OCI-M1 (cell line): ENCODE results near the gene SMYD3.
"Not testable (repeated sequence)": the region's sequence is repeated elsewhere in the genome, so short reads cannot be mapped to it uniquely, and the experiment has no call there.

Experiments used
- DNase-seq: peaks from one replicate; lab custom pipeline; 2025; lab: John Stamatoyannopoulos, UW

SMYD3 gene

GRCh38 chr1:245715970-245716369 is 791.1 kb downstream of the SMYD3 start:
- no peak for DNase-seq

GRCh38 chr1:245715291-245715701 is 791.8 kb downstream of the SMYD3 start:
- DNase-seq: no peak

DNA sequence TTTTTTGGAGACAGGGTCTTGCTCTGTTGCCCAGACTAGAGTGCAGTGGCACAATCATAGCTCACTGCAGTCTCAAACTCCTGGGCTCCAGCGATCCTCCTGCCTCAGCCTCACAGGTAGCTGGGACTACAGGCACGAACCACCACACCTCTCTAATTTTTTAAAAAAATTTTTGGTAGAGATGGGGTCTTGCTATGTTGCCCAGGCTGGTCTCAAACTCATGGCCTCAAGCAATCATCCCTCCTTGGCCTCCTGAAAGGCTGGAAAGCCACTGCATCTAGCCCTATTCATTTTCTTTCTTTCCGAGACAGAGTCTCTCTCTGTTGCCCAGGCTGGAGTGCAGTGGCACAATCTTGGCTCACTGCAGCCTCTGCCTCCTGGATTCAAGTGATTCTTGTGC is 793.1 kb downstream of the SMYD3 start:
- DNase-seq: not testable (repeated sequence)

GRCh38 chr1:245710961-245711903 is 795.8 kb downstream of the SMYD3 start:
- DNase-seq: no peak

DNA sequence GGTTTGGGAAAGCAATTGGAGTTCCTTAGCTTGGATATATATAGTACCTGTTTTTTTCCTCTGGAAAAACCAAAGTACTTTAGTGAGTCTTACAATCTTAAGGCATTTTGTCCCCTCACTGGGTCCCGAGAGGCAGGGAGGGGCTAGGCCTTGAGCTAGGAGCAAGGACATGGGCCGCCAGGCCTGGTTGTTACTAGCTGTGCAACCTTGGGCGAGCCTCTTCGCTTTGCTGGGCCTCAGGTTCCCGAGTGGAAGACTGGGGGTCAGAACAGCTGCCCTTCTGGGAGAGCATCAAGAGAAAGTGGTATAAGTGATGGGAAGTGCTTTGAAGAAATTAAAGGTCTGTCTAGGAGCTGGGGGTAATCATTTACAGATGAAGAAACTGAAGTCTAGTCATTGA is 799.1 kb downstream of the SMYD3 start:
- no peak for DNase-seq

DNA sequence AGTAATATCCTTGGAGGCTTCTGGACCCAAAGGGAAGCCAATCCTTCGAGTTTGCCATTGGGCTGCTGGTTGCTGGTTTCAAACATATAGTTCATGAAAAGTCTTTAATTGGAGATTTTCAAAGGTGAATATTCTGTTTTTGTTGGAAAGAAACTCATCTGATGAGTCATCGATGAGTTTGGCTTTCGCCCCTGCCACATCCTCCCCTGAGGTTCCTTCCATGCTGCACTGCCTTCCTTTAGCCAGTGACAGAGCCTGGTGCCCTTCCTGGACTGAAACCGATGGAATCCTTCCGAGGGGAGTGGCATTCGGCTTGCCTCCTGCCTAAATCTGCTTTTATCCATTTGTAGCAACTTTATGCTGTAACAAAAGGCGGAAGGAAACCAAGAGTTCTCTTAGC is 802.3 kb downstream of the SMYD3 start:
- DNase-seq: no peak

- DNase-seq: no peak
Observed at GRCh38 chr1:245704341-245704740, 802.7 kb downstream of the SMYD3 start.

- DNase-seq: no peak
Observed at GRCh38 chr1:245702346-245702745, 804.7 kb downstream of the SMYD3 start.

DNA sequence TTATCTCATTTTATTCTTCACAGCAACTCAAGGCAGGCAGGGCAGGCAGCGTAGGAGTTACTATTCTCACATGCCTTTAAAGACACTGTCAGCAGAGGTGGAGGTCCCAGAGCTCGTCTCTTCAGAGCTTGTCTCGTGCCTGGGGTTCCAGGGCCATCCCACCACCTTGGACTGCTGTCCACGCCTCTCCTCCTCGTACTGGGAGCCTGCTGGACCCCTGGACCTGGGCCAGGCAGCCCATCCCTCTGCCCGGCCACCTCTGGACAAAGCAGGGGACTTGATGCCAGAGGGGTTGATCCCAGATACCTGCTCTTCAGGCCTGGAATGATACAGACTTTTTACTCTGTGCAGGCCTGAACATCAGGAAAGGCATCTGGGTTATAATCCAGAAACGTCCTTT is 805.4 kb downstream of the SMYD3 start:
- no peak for DNase-seq

GRCh38 chr1:245700631-245701030 is 806.4 kb downstream of the SMYD3 start:
- DNase-seq: no peak
